ENCODE data around the gene OAS3. TPM values are rescaled to one million over a fixed set of nuclear protein-coding genes. Genes with fewer than 3 reads are reported as not detected.
A peak's percentile ranks its signal among the peaks of the same experiment; 100 is the strongest.

The OAS3 gene
- total and polyA plus RNA-seq, 4 experiments from 2014 or later: 14.4 to 31.3 (median 21.4) TPM

DNA sequence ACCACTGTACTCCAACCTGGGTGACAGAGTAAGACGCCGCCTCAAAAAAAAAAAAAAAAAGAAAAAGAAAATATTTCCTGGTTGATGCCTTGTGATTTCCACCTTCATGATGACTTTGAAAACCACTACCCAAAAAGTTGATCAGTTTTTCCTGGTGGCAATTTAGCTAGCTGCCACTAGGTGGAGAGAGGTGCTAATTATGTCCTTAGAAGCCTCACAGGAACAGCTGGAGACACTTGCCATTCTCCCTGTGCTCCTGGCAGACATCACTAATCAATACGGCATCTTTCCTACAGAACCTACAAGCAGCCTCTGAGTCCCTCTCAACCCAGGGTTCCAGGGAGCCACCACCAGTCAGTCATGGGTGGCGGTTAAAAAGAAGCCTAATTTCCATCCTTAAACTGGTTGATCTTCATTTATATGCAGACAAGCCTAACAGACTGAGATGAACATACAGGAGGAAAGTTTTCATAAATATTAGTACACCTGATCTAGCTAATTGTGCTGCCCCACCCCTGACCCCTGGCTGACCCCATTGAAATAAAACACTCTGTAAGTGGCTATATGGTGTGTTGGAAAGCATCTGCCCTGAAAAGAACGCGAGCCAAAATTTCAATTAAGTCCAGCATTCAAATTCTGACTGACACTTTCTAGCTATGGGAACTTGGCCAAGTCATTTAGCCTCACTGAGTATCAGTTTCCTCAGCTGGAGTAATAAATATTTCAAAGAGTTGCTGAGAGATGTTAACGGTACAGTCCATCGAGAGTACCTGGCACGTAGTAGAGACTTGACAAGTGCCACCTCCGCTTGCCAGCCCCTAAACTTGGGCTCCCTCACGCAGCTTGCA, 37.8 kb upstream of the OAS3 start:
- H3K27me3 Mint-ChIP-seq: peaks cover 0 to 7% of the 10 kb centered on the region in 2 donors
- Histone ChIP-seq H3K4me1 (ENCODE audit: insufficient read depth, low read length) (peaks cover 23% of the 10 kb centered on the region), H3K27ac (ENCODE audit: low read depth, low read length) (no peak overlapping the region), H3K4me3 (ENCODE audit: low read length in 2 of 2) (no peak overlapping the region), H3K9me3 (ENCODE audit: control insufficient read depth in 1 of 2, low read length in 2 of 2) (no peaks in the 10 kb centered on the region), H3K36me3 (ENCODE audit: insufficient read depth, low read length) (no peaks in the 10 kb centered on the region), H3K27me3 (ENCODE audit: insufficient read depth, low read length) (no peaks in the 10 kb centered on the region)
- H3K4me3 Mint-ChIP-seq: peak overlapping the region in 1 of 8 donors; percentile 2
- H3K9me3 Mint-ChIP-seq: no peaks in the 10 kb centered on the region
- POLR2A ChIA-PET (ENCODE audit: partially characterized antibody): interaction anchor here (1.0 to 12.1 kb wide), 5 partner anchors 9 to 93 kb away, joined by 3 to 144 read pairs (median 4); partner anchors contain the start of genes OAS2 and OAS3
- peaks cover 18 to 39% (median 24%) of the 10 kb centered on the region in 4 donors for H3K4me1 Mint-ChIP-seq
- intact Hi-C loops (cut with micrococcal nuclease): loop anchor here (1.0 to 10.0 kb wide), 4 partner anchors 78 to 284 kb away; partner anchors contain the start of genes DDX54, OAS2 and RITA1
- peak; percentile 39 to 59 (median 45) for DNase-seq
- CTCF ChIA-PET (ENCODE audit: partially characterized antibody): interaction anchor here (0.6 to 5.2 kb wide), 36 partner anchors 8 to 411 kb away, joined by 3 to 72 read pairs (median 6); partner anchors contain the start of genes OAS2 and OAS3
- no peaks in the 10 kb centered on the region for H3K36me3 Mint-ChIP-seq
- peak overlapping the region in 6 of 7 donors; percentile 13 to 70 (median 58) for H3K27ac Mint-ChIP-seq

DNA sequence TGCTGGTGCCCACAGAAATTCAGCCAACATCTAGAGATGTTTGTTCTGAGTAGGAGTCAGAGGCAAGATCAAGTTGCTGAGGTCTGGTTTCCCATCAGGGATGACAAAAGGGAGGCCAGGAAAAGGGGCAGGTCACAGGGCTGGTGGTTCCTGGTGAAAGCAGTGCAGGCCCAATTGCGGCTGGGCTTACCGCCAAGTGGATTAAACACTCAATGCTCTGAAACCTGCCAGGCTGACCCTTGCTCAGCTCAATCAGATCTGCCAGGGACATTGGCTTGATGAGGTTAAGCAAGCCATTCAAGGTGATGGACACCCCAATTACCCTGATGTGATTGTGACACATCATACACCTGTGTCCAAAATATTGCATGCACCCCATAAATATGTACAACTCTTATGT, 37.0 kb upstream of the OAS3 start:
- Histone ChIP-seq H3K27ac (ENCODE audit: low read depth, low read length) (no peak overlapping the region), H3K36me3 (ENCODE audit: insufficient read depth, low read length) (no peaks in the 10 kb centered on the region), H3K4me1 (ENCODE audit: insufficient read depth, low read length) (peaks cover 31% of the 10 kb centered on the region), H3K9me3 (ENCODE audit: control insufficient read depth in 1 of 2, low read length in 2 of 2) (no peaks in the 10 kb centered on the region), H3K4me3 (ENCODE audit: low read length in 2 of 2) (no peak overlapping the region), H3K27me3 (ENCODE audit: insufficient read depth, low read length) (no peaks in the 10 kb centered on the region)
- H3K9me3 Mint-ChIP-seq: no peaks in the 10 kb centered on the region
- POLR2A ChIA-PET (ENCODE audit: partially characterized antibody): interaction anchor here (1.2 to 12.1 kb wide), 3 partner anchors 8 to 92 kb away, joined by 3 to 144 read pairs (median 9); partner anchors contain the start of gene OAS2
- peaks cover 19 to 44% (median 28%) of the 10 kb centered on the region in 4 donors for H3K4me1 Mint-ChIP-seq
- CTCF ChIA-PET (ENCODE audit: partially characterized antibody): interaction anchor here (0.6 to 5.2 kb wide), 25 partner anchors 8 to 273 kb away, joined by 3 to 72 read pairs (median 7); partner anchors contain the start of genes OAS2 and OAS3
- H3K4me3 Mint-ChIP-seq: no peak overlapping the region
- H3K36me3 Mint-ChIP-seq: no peaks in the 10 kb centered on the region
- intact Hi-C loops (cut with micrococcal nuclease): loop anchor here (10.0 kb wide), 1 partner anchor 284 kb away; the partner anchor contains the start of genes DDX54 and RITA1
- no peak for DNase-seq
- H3K27ac Mint-ChIP-seq: peak overlapping the region in 3 of 7 donors; percentile 63 to 70 (median 65)
- H3K27me3 Mint-ChIP-seq: peaks cover 0 to 6% of the 10 kb centered on the region in 2 donors

DNA sequence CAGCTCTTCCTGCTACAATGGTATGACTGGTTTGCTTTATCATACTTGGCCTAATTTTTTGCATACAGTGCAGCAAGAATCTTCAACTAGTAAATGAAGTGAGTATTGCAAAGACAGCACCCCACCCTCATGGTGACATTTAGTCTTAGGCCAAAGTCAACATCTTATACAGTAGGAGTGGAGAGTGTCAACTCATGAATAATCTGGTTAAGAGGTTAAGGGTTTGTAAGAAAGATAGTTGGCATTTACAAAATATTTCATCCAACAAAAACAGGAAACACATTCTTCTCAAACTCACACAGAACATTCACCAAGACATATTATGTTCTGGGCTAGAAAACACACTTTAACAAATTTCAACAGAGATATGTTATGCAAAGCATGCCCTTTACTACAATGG, 33.7 kb upstream of the OAS3 start:
- Histone ChIP-seq H3K4me1 (ENCODE audit: insufficient read depth, low read length) (peaks cover 63% of the 10 kb centered on the region), H3K36me3 (ENCODE audit: insufficient read depth, low read length) (no peaks in the 10 kb centered on the region), H3K27ac (ENCODE audit: low read depth, low read length) (no peak overlapping the region), H3K27me3 (ENCODE audit: insufficient read depth, low read length) (no peaks in the 10 kb centered on the region), H3K9me3 (ENCODE audit: control insufficient read depth in 1 of 2, low read length in 2 of 2) (no peaks in the 10 kb centered on the region), H3K4me3 (ENCODE audit: low read length in 2 of 2) (no peak overlapping the region)
- POLR2A ChIA-PET (ENCODE audit: partially characterized antibody): interaction anchor here (12.1 kb wide), 1 partner anchor 75 kb away, joined by 144 read pairs; the partner anchor contains the start of gene OAS2
- Mint-ChIP-seq H3K4me1 (peaks cover 41 to 77% (median 61%) of the 10 kb centered on the region in 4 donors), H3K4me3 (peak overlapping the region in 3 of 8 donors; percentile 7 to 40 (median 24)), H3K27me3 (no peaks in the 10 kb centered on the region), H3K9me3 (no peaks in the 10 kb centered on the region), H3K36me3 (peaks cover 0 to 1% of the 10 kb centered on the region in 2 donors), H3K27ac (peak overlapping the region; percentile 26 to 84 (median 74))
- CTCF ChIA-PET (ENCODE audit: partially characterized antibody): interaction anchor here (0.6 to 1.0 kb wide), 2 partner anchors 9 to 89 kb away, joined by 3 read pairs; no protein-coding TSS in a partner anchor
- intact Hi-C loops (cut with micrococcal nuclease): loop anchor here (10.0 kb wide), 1 partner anchor 280 kb away; the partner anchor contains the start of genes DDX54 and RITA1
- DNase-seq: no peak

DNA sequence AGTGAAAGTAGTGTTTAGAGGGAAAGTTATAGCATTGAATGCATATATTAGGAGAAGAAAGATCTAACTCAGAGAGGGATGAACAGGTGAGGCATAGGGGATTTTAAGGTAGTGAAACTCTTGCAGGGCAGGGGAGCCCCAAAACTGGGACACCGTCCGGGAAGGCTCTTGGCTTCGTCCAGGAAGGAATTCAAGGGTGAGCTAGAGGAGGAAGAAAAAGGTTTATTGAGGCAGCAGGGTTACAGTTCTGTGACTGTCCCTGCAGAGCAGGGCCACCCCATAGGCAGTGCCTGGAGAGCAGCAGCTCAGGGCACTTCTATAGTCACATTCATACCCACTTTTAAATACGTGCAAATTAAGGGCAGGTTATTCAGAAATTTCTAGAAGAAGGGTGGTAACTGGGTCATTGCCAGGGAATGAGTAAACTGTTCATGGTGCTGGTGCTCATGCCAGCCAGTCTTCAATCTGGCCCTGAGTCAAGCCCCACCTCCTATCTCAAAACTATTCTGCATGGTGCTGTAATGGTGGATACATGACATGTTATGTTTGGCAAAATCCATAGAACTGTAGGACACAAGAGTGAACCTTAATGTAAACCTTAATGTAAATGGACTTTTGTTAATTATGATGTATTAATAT, 32.7 kb upstream of the OAS3 start:
- H3K27ac ChIP-seq (ENCODE audit: low read depth, low read length): no peak overlapping the region
- POLR2A ChIA-PET (ENCODE audit: partially characterized antibody): interaction anchor here (0.7 to 12.1 kb wide), 4 partner anchors 32 to 317 kb away, joined by 3 to 144 read pairs (median 21); partner anchors contain the start of genes OAS2 and OAS3

DNA sequence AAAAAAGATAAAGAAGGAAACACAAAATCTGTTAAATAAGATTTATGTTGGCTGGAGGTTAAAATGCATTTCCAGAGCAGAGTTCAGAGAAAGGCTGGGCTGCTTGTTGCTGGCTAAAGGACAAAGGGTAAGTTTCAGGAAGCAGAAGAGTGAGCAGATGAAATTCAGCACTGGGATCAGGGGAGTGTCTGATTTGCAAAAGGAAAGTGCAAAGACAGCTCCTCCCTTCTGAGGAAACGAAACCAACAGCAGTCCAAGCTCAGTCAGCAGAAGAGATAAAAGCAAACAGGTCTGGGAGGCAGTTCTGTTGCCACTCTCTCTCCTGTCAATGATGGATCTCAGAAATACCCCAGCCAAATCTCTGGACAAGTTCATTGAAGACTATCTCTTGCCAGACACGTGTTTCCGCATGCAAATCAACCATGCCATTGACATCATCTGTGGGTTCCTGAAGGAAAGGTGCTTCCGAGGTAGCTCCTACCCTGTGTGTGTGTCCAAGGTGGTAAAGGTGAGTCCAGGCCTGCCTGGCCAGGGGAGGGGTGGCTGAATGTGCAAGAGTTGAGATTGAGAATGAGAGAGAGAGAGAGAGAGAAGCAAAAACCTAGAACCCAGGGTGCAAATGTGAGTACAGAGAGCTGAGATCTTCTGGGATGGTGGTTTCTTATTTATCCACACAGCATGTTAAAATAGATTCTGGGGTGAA, 31.4 kb upstream of the OAS3 start, which contains the start of gene OAS1:
Gene OAS1, plus strand, starts transcription at position 251 of the 703 bp plus-strand sequence. Its CDS starts 78 bp downstream, at position 329.
- no peaks in the 10 kb centered on the region for H3K9me3 ChIP-seq (ENCODE audit: control insufficient read depth in 1 of 2, low read length in 2 of 2)
- H3K4me3 ChIP-seq (ENCODE audit: low read length in 2 of 2): peak within 1 kb of the TSS; percentile 69 to 79
- H3K4me1 ChIP-seq (ENCODE audit: insufficient read depth, low read length): peaks cover 79% of the 10 kb centered on the region
- CTCF ChIA-PET (ENCODE audit: partially characterized antibody): interaction anchor here (0.7 to 3.8 kb wide), 9 partner anchors 10 to 126 kb away, joined by 4 to 18 read pairs (median 7); partner anchors contain the start of genes OAS2 and OAS3
- POLR2A ChIA-PET (ENCODE audit: partially characterized antibody): interaction anchor here (0.6 to 12.1 kb wide), 10 partner anchors 10 to 315 kb away, joined by 3 to 144 read pairs (median 4); partner anchors contain the start of genes OAS2 and OAS3
- H3K9me3 Mint-ChIP-seq: no peaks in the 10 kb centered on the region
- H3K27ac Mint-ChIP-seq: peak within 1 kb of the TSS; percentile 86 to 97 (median 94)
- no peaks in the 10 kb centered on the region for H3K36me3 ChIP-seq (ENCODE audit: insufficient read depth, low read length)
- H3K27ac ChIP-seq (ENCODE audit: low read depth, low read length): peak within 1 kb of the TSS; percentile 68
- H3K27me3 Mint-ChIP-seq: no peaks in the 10 kb centered on the region
- peaks cover 52 to 91% (median 72%) of the 10 kb centered on the region in 4 donors for H3K4me1 Mint-ChIP-seq
- H3K27me3 ChIP-seq (ENCODE audit: insufficient read depth, low read length): no peaks in the 10 kb centered on the region
- intact Hi-C loops (cut with micrococcal nuclease): loop anchor here (1.0 to 10.0 kb wide), 3 partner anchors 32 to 278 kb away; partner anchors contain the start of genes DDX54, OAS2, OAS3 and RITA1
- DNase-seq: peak; percentile 40 to 58 (median 47)
- H3K36me3 Mint-ChIP-seq: peaks cover 14 to 16% of the 10 kb centered on the region in 2 donors
- peak within 1 kb of the TSS; percentile 89 to 98 (median 96) for H3K4me3 Mint-ChIP-seq

More for the DNA sequence above, 32.7 kb upstream of the OAS3 start:
- H3K27ac Mint-ChIP-seq: peak overlapping the region; percentile 22 to 90 (median 76)
- Histone ChIP-seq H3K9me3 (ENCODE audit: control insufficient read depth in 1 of 2, low read length in 2 of 2) (no peaks in the 10 kb centered on the region), H3K36me3 (ENCODE audit: insufficient read depth, low read length) (no peaks in the 10 kb centered on the region), H3K4me1 (ENCODE audit: insufficient read depth, low read length) (peaks cover 70% of the 10 kb centered on the region), H3K27me3 (ENCODE audit: insufficient read depth, low read length) (no peaks in the 10 kb centered on the region), H3K4me3 (ENCODE audit: low read length in 2 of 2) (no peak overlapping the region)
- H3K27me3 Mint-ChIP-seq: no peaks in the 10 kb centered on the region
- H3K36me3 Mint-ChIP-seq: peaks cover 5 to 7% of the 10 kb centered on the region in 2 donors
- peaks cover 44 to 84% (median 65%) of the 10 kb centered on the region in 4 donors for H3K4me1 Mint-ChIP-seq
- H3K4me3 Mint-ChIP-seq: peak overlapping the region in 5 of 8 donors; percentile 4 to 74 (median 41)
- H3K9me3 Mint-ChIP-seq: no peaks in the 10 kb centered on the region
- CTCF ChIA-PET (ENCODE audit: partially characterized antibody): interaction anchor here (1.7 to 3.8 kb wide), 4 partner anchors 13 to 125 kb away, joined by 7 to 18 read pairs (median 16); partner anchors contain the start of gene OAS2
- intact Hi-C loops (cut with micrococcal nuclease): loop anchor here (1.0 to 10.0 kb wide), 3 partner anchors 33 to 279 kb away; partner anchors contain the start of genes DDX54, OAS2, OAS3 and RITA1
- no peak for DNase-seq
